Neuronal stem cell (in vitro differentiated cells): ENCODE measurements around the gene BCAM.

ENCODE experiments used
- DNase-seq: peaks from one replicate; pipeline ENCODE4 v3.0.0-alpha.2; 2013; ENCODE audit warnings: low spot score
- H2AFZ ChIP-seq: one replicate; pipeline ENCODE4 v1.6.1; 2013; ENCODE audit warnings: mild to moderate bottlenecking, low read length, inconsistent platforms
- H2AK5ac ChIP-seq: 2 replicates; pipeline ENCODE4 v1.6.1; 2013; ENCODE audit warnings: low read depth, mild to moderate bottlenecking, inconsistent platforms, low read length, moderate library complexity, mixed read lengths
- H2BK120ac ChIP-seq: 2 replicates; pipeline ENCODE4 v1.6.1; 2013; ENCODE audit warnings: low read depth, mild to moderate bottlenecking, inconsistent platforms, low read length, moderate library complexity, mixed read lengths
- H2BK12ac ChIP-seq: one replicate; pipeline ENCODE4 v1.6.1; 2013; ENCODE audit warnings: low read length, inconsistent platforms
- H2BK15ac ChIP-seq: 2 replicates; pipeline ENCODE4 v1.6.1; 2013; ENCODE audit warnings: mild to moderate bottlenecking, low read length, inconsistent platforms, mixed read lengths
- H2BK5ac ChIP-seq: one replicate; pipeline ENCODE4 v1.6.1; 2013; ENCODE audit warnings: inconsistent platforms, mild to moderate bottlenecking, low read length, moderate library complexity
- H3K14ac ChIP-seq: one replicate; pipeline ENCODE4 v1.6.1; 2013; ENCODE audit warnings: low read length, inconsistent platforms
- H3K18ac ChIP-seq: 2 replicates; pipeline ENCODE4 v1.6.1; 2013; ENCODE audit warnings: low read length, inconsistent platforms
- H3K23ac ChIP-seq: 2 replicates; pipeline ENCODE4 v1.6.1; 2013; ENCODE audit warnings: low read depth, mild to moderate bottlenecking, mixed read lengths, low read length, inconsistent platforms; ENCODE audit not compliant: poor library complexity
- H3K27ac ChIP-seq: replicated peaks from 3 replicates; pipeline ENCODE4 v1.5.1; 2013; ENCODE audit warnings: low read length, inconsistent platforms
- H3K27me3 ChIP-seq, 3 experiments: 2 replicates each; pipeline ENCODE4 v1.6.1; 2013; ENCODE audit warnings: low read length in 3 of 3, mild to moderate bottlenecking in 2 of 3, inconsistent platforms in 1 of 3, low read depth in 1 of 3, mixed read lengths in 1 of 3, moderate library complexity in 1 of 3; ENCODE audit not compliant: control insufficient read depth in 3 of 3, insufficient read depth in 3 of 3
- H3K36me3 ChIP-seq, 2 donors: replicated peaks in 1 of 2; 2 replicates each; pipeline ENCODE4 v1.6.1; 2013; ENCODE audit warnings: low read length in 2 of 2; ENCODE audit not compliant: control insufficient read depth in 2 of 2, insufficient read depth in 2 of 2
- H3K4ac ChIP-seq: 2 replicates; pipeline ENCODE4 v1.6.1; 2013; ENCODE audit warnings: inconsistent platforms, mild to moderate bottlenecking, low read length, moderate library complexity
- H3K4me1 ChIP-seq, 2 donors: 1 replicate in 1 of 2; 2 replicates in 1 of 2; pipeline ENCODE4 v1.6.1; 2013; ENCODE audit warnings: low read length in 2 of 2, low read depth in 1 of 2; ENCODE audit not compliant: control insufficient read depth in 2 of 2, insufficient read depth in 1 of 2
- H3K4me2 ChIP-seq: one replicate; pipeline ENCODE4 v1.6.1; 2013; ENCODE audit warnings: mild to moderate bottlenecking, low read length, inconsistent platforms; ENCODE audit not compliant: insufficient read depth, poor library complexity, severe bottlenecking
- H3K4me3 ChIP-seq, 2 donors: 2 replicates each; pipeline ENCODE4 v1.5.1; 2013; ENCODE audit warnings: low read length in 2 of 2, mild to moderate bottlenecking in 2 of 2, inconsistent platforms in 1 of 2, moderate library complexity in 1 of 2
- H3K79me1 ChIP-seq: one replicate; pipeline ENCODE4 v1.6.1; 2013; ENCODE audit warnings: low read depth, mild to moderate bottlenecking, inconsistent platforms, low read length, moderate library complexity
- H3K9ac ChIP-seq: one replicate; pipeline ENCODE4 v1.6.1; 2013; ENCODE audit warnings: mild to moderate bottlenecking, low read depth, low read length, inconsistent platforms; ENCODE audit not compliant: poor library complexity
- H3K9me3 ChIP-seq, 2 donors: replicated peaks in 1 of 2; 2 replicates each; pipeline versions ENCODE3 to v1.6.1; 2013; ENCODE audit warnings: low read length in 2 of 2, mild to moderate bottlenecking in 2 of 2, inconsistent platforms in 1 of 2, low read depth in 1 of 2, mixed read lengths in 1 of 2, moderate library complexity in 1 of 2; ENCODE audit not compliant: control insufficient read depth in 2 of 2, insufficient read depth in 1 of 2
- H4K8ac ChIP-seq: one replicate; pipeline ENCODE4 v1.6.1; 2013; ENCODE audit warnings: low read depth, mild to moderate bottlenecking, inconsistent platforms, low read length, moderate library complexity
- H4K91ac ChIP-seq: one replicate; pipeline ENCODE4 v1.6.1; 2013; ENCODE audit warnings: low read length, low read depth, mild to moderate bottlenecking, inconsistent platforms; ENCODE audit not compliant: poor library complexity
- WGBS, 2 donors: extraction: QIAGEN DNeasy Blood & Tissue Kit; methylation state at CpG; one replicate each; pipeline ENCODE4 v1.1.7; 2013; ENCODE audit warnings: missing lambda C conversion rate in 2 of 2, mixed read lengths in 1 of 2; ENCODE audit not compliant: insufficient read length in 2 of 2, insufficient replicate concordance in 1 of 2; ENCODE audit errors: extremely low coverage in 2 of 2; 5-methylcytosine and 5-hydroxymethylcytosine counted together

The BCAM gene

GRCh38 chr19:44785271-44785670 lies 23.6 kb upstream of the BCAM start:
- Histone ChIP-seq H3K4me2 (no peak overlapping the region), H3K18ac (no peak overlapping the region), H3K4me3 (no peak overlapping the region), H4K8ac (no peak overlapping the region), H3K27me3 (no peaks in the 10 kb centered on the region), H3K27ac (no peak overlapping the region), H3K9ac (no peak overlapping the region), H2BK12ac (no peak overlapping the region), H3K4me1 (no peaks in the 10 kb centered on the region), H3K79me1 (no peaks in the 10 kb centered on the region), H3K36me3 (no peaks in the 10 kb centered on the region), H4K91ac (no peak overlapping the region), H3K9me3 (no peaks in the 10 kb centered on the region), H3K14ac (no peak overlapping the region), H2BK15ac (no peak overlapping the region), H2BK5ac (no peak overlapping the region), H2AK5ac (no peak overlapping the region), H3K4ac (no peak overlapping the region), H3K23ac (no peak overlapping the region), H2BK120ac (no peak overlapping the region), H2AFZ (no peak overlapping the region)
- no peak for DNase-seq
- no CpG with 5 or more reads among the region's 3 CpGs for WGBS, 2 donors

GRCh38 chr19:44785993-44786392 lies 22.9 kb upstream of the BCAM start:
- Histone ChIP-seq H3K36me3 (no peaks in the 10 kb centered on the region), H3K4me3 (no peak overlapping the region), H3K9me3 (no peaks in the 10 kb centered on the region), H2BK5ac (no peak overlapping the region), H3K18ac (no peak overlapping the region), H2BK15ac (no peak overlapping the region), H2BK12ac (no peak overlapping the region), H2BK120ac (no peak overlapping the region), H3K23ac (no peak overlapping the region), H2AK5ac (no peak overlapping the region), H3K14ac (no peak overlapping the region), H3K27me3 (no peaks in the 10 kb centered on the region), H3K79me1 (no peaks in the 10 kb centered on the region), H2AFZ (no peak overlapping the region), H3K4ac (no peak overlapping the region), H4K91ac (no peak overlapping the region), H3K27ac (no peak overlapping the region), H3K4me1 (no peaks in the 10 kb centered on the region), H3K9ac (no peak overlapping the region), H4K8ac (no peak overlapping the region), H3K4me2 (no peak overlapping the region)
- DNase-seq: no peak
- no CpG with 5 or more reads among the region's 15 CpGs for WGBS, 2 donors

- Histone ChIP-seq H3K27me3 (no peaks in the 10 kb centered on the region), H2AK5ac (no peak overlapping the region), H3K27ac (no peak overlapping the region), H3K9me3 (no peaks in the 10 kb centered on the region), H3K23ac (no peak overlapping the region), H2AFZ (no peak overlapping the region), H3K4me3 (no peak overlapping the region), H3K4me2 (no peak overlapping the region), H3K18ac (peak overlapping the region; percentile 28), H3K4ac (no peak overlapping the region), H4K8ac (no peak overlapping the region), H2BK12ac (no peak overlapping the region), H2BK5ac (no peak overlapping the region), H3K79me1 (no peaks in the 10 kb centered on the region), H3K36me3 (no peaks in the 10 kb centered on the region), H2BK120ac (peak overlapping the region; percentile 61), H2BK15ac (no peak overlapping the region), H4K91ac (no peak overlapping the region), H3K9ac (peak overlapping the region; percentile 21), H3K4me1 (peaks cover 0 to 6% of the 10 kb centered on the region in 2 donors), H3K14ac (peak overlapping the region; percentile 21)
- no CpG with 5 or more reads among the region's 6 CpGs for WGBS, 2 donors
- no peak for DNase-seq
These were observed 19.9 kb upstream of the BCAM start for GRCh38 chr19:44788971-44789370.

GRCh38 chr19:44789943-44790483 lies 18.9 kb upstream of the BCAM start:
- no CpG with 5 or more reads among the region's 13 CpGs for WGBS, 2 donors

More at GRCh38 chr19:44789943-44790483, 18.9 kb upstream of the BCAM start:
- no peak overlapping the region for H3K18ac ChIP-seq
- no peak overlapping the region for H3K27ac ChIP-seq
- H2BK120ac ChIP-seq: no peak overlapping the region
- H3K4me2 ChIP-seq: no peak overlapping the region
- H3K36me3 ChIP-seq: no peaks in the 10 kb centered on the region
- no peak overlapping the region for H2BK5ac ChIP-seq
- no peak overlapping the region for H3K9ac ChIP-seq
- H2BK12ac ChIP-seq: no peak overlapping the region
- no peak overlapping the region for H3K23ac ChIP-seq
- H3K9me3 ChIP-seq: no peaks in the 10 kb centered on the region
- no peaks in the 10 kb centered on the region for H3K79me1 ChIP-seq
- no peak overlapping the region for H2BK15ac ChIP-seq
- no peak overlapping the region for H2AFZ ChIP-seq
- H4K8ac ChIP-seq: no peak overlapping the region
- no peak overlapping the region for H2AK5ac ChIP-seq
- peaks cover 0 to 6% of the 10 kb centered on the region in 2 donors for H3K4me1 ChIP-seq
- H4K91ac ChIP-seq: no peak overlapping the region
- no peak overlapping the region for H3K4me3 ChIP-seq
- H3K14ac ChIP-seq: no peak overlapping the region
- H3K27me3 ChIP-seq: no peaks in the 10 kb centered on the region
- H3K4ac ChIP-seq: no peak overlapping the region
- DNase-seq: no peak
